ENCODE measurements around the gene IMMT.
"Not testable (repeated sequence)": the region's sequence is repeated elsewhere in the genome, so short reads cannot be mapped to it uniquely, and the experiment has no call there.

The IMMT gene

DNA sequence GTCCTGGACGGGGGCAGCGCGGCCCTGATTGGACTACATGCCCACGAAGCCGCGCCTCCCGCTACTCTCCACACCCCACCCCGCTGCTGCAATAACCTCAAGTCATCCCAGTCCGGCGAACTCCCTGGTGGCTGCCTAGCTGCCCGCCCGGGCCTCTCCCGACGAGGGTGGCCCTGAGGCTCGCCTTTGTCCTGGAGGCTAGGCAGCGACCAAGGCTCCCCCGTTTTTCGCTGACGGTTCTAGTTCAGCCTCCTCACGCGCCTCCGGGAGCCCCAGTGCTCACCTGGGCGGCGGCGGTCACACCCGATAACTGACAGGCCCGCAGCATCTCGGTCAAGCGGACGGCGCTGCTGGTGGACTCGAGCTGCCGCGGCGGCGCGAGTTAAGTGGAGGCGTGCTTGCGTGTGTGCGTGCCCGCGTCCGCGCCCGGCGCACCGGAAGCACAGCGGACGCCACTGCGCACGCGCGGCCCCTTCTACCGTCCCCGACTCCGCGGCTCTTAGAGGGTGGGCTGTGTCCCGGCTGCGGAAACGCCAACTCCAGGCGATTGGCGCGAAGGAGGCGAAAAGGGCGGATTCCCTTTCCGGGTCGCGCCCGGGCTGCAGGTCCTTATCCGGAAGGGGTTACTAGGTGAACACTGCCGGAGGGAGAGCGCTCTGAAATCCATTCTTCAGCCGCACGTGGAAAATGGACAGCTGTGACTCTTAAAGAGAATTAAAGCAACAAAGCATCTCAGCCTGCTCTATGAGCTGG, at the start of gene IMMT:
Gene IMMT (minus strand): TSS at position 408 of the 753 bp plus-strand sequence. CDS start 80 bp downstream, at position 328.
- in situ Hi-C loops (cut with HindIII; ENCODE audit: low pct_unique_long_range_greater_than_20kb, low sequenced_read_pairs), result no loop called here
- peak; percentile 63 to 95 for DNase-seq (ENCODE audit: low read depth in 1 of 2, low spot score in 1 of 2)
- no peak for TF ChIP-seq JUND (IDR thresholded peaks at IDR 0.05; ENCODE audit: low read depth)

DNA sequence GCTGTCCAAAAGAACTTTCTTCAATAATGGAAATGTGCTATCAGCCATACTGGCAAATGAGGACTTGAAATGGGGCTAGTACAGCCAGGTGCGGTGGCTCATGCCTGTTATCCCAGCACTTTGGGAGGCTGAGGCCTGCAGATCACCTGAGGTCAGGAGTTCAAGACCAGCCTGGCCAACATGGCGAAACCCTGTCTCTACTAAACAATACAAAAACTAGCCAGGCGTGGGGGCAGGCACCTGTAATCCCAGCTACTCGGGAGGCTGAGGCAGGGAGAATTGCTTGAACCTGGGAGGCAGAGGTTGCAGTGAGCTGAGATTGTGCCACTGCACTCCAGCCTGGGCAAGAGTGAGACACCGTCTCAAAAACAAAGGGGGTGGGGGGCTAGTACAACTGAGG, 49.5 kb upstream of the IMMT start:
- DNase-seq (ENCODE audit: low read depth in 1 of 2, low spot score in 1 of 2); in situ Hi-C loops (cut with HindIII; ENCODE audit: low pct_unique_long_range_greater_than_20kb, low sequenced_read_pairs): not testable (repeated sequence)

DNA sequence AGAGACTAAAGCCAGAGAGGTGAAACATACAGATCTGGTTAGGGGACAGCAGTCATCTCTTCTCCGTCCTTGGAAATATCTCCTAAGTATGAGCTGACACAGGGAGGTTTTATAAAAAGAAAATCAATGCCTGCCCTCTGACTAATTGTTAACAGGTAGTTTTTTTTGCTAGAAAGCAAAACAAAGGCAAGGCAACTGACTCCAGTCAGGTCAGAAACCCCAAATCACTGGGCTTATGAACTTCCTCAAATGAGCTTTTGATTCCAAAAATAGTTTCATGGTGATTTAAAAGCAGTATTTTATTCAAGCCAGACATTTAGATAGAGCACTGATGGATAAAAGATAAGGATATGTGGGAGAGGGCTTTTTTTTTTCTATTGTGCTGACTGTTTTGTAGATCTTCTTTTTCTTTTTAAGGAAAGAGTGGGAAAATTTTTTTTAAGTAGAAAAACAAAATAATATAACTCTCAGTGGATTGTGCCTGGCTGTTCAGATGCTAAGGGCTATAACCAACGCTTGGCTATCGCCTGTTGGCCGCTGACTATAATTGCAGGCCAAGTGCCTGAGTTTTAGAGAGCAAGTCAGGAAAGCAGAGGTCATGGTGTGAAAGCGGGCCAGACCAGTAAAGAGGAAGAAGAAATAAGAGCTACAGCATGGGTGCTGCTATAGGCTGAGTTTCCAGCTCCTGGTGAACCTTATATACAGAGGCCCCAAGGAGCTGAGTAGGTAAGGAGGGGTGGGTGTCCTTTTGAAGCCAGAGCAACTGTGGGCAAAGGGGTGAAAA, 48.9 kb upstream of the IMMT start:
- no peak for TF ChIP-seq JUND (IDR thresholded peaks at IDR 0.05; ENCODE audit: low read depth)
- in situ Hi-C loops (cut with HindIII; ENCODE audit: low pct_unique_long_range_greater_than_20kb, low sequenced_read_pairs), result no loop called here
- no peak for DNase-seq (ENCODE audit: low read depth in 1 of 2, low spot score in 1 of 2)

DNA sequence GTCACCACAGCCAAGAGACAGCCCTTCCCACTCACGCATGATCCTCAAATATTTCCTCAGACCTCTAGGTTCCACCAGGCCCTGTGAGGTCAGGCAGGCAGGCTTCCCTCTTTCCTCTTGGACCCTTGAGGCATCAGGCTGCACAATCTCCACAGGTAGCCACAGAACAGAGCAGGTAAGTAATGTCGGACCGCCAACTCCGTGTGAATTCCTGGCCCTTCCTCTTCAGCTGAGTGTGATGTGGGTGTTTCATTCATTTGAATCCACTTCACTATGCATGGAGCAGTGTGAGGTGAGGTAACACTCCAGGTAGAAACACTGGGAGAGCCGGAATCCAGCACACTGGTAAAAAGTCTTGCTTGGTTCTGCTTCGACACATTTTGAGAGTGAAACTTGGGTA, 48.0 kb upstream of the IMMT start:
- in situ Hi-C loops (cut with HindIII; ENCODE audit: low pct_unique_long_range_greater_than_20kb, low sequenced_read_pairs), result no loop called here
- no peak for DNase-seq (ENCODE audit: low read depth in 1 of 2, low spot score in 1 of 2)

DNA sequence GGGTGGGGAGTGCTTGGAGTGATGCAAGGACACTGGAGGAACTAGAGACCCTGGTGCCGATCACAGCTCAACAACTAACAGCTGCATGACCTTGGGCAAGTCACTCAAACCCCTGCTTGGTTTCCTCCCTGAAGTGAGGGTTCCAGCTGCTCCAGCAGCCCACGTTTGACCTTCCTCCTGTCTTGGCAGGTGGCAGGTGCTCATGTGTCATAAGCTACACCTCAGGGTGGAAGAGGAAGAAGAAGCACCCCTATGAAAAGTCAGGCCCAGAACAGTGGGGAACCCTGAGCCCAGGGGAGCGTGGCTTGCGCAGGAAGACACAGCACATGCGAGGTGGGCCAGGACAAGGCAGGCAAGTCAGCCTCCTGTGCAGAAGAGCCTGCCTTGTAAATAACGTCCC, 46.3 kb upstream of the IMMT start:
- TF ChIP-seq JUND (IDR thresholded peaks at IDR 0.05; ENCODE audit: low read depth), result no peak
- in situ Hi-C loops (cut with HindIII; ENCODE audit: low pct_unique_long_range_greater_than_20kb, low sequenced_read_pairs), result no loop called here
- DNase-seq (ENCODE audit: low read depth in 1 of 2, low spot score in 1 of 2), result no peak

More for the DNA sequence above, 48.0 kb upstream of the IMMT start:
- no peak for TF ChIP-seq JUND (IDR thresholded peaks at IDR 0.05; ENCODE audit: low read depth)

DNA sequence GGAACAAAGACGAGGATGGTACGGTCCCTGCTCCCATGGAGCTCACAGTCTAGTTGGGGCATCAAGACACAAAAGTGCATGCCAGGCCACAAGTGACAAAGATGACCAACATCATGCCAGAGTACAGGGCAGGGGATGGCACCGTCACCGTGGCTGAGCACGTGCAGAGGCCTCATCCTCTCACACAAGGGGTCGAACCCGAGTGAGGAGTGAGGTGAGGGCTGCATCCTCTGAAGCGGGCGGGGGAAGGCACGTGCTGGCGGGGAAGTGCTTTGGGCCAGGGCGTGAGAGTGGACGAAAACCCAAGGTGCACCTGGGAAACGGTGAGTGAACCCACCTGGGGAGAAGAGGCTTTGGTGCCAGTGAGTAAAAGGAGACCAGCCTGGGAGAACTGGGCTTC, 45.0 kb upstream of the IMMT start:
- in situ Hi-C loops (cut with HindIII; ENCODE audit: low pct_unique_long_range_greater_than_20kb, low sequenced_read_pairs), result no loop called here
- no peak for DNase-seq (ENCODE audit: low read depth in 1 of 2, low spot score in 1 of 2)
- TF ChIP-seq JUND (IDR thresholded peaks at IDR 0.05; ENCODE audit: low read depth), result no peak

DNA sequence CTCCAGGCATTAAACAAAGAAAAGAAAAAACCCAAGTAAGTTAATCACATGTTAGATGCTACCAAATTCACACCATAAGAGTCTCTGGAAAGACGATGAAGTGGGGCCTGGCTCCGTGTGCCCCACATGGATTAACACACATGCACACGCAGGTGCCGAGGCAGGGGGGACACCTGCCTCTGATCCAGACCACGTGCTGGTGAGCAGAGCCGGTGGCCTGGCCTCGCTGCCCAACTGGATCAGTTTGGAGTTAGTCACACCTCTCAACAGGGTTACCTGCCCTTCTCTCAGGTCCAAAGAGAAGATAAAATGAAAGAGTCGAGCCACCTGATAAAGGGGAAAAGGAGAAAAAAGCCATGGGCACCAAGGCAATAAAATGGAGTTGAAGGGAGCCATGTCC, 44.5 kb upstream of the IMMT start:
- no peak for TF ChIP-seq JUND (IDR thresholded peaks at IDR 0.05; ENCODE audit: low read depth)
- in situ Hi-C loops (cut with HindIII; ENCODE audit: low pct_unique_long_range_greater_than_20kb, low sequenced_read_pairs), result no loop called here
- DNase-seq (ENCODE audit: low read depth in 1 of 2, low spot score in 1 of 2), result no peak

DNA sequence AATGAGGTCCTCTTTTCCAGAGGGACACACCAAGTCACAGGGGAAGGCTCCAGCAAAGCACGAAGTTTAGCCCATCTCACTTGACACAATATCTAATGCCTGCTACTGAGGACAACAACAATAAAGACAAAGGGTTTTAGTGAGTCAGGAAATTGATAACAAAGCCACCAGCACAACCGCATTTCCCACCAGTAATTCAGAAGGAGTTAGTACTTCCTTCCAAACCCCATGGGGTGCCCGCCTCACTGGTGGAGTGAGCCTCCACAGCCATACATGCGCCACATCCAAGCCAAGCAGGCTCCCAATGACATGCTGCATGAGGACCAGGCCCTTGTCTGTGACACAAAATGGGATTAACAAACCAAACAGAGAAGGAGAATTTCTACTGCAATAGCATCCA, 44.1 kb upstream of the IMMT start:
- no peak for DNase-seq (ENCODE audit: low read depth in 1 of 2, low spot score in 1 of 2)
- in situ Hi-C loops (cut with HindIII; ENCODE audit: low pct_unique_long_range_greater_than_20kb, low sequenced_read_pairs), result no loop called here
- TF ChIP-seq JUND (IDR thresholded peaks at IDR 0.05; ENCODE audit: low read depth), result no peak

DNA sequence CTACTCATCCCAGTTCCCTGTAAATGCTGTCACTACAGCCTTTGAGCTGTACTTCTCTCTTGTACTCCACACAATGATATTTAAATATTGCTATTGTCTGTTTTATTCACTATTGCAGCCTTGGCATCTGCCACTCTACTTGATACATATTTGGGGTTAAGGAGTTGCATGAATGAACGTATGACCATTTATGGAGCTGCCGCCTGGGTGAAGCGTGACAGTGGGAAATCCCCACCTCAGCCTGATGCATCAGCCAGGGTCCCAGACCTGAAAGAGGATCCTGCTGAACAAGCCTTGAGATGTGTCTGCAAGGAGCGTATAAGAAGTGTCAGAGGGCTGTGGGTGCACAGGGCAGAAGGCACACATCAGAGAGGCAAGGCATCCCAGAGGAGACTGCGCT, 43.1 kb upstream of the IMMT start:
- no peak for DNase-seq (ENCODE audit: low read depth in 1 of 2, low spot score in 1 of 2)
- in situ Hi-C loops (cut with HindIII; ENCODE audit: low pct_unique_long_range_greater_than_20kb, low sequenced_read_pairs), result no loop called here
- TF ChIP-seq JUND (IDR thresholded peaks at IDR 0.05; ENCODE audit: low read depth), result no peak

DNA sequence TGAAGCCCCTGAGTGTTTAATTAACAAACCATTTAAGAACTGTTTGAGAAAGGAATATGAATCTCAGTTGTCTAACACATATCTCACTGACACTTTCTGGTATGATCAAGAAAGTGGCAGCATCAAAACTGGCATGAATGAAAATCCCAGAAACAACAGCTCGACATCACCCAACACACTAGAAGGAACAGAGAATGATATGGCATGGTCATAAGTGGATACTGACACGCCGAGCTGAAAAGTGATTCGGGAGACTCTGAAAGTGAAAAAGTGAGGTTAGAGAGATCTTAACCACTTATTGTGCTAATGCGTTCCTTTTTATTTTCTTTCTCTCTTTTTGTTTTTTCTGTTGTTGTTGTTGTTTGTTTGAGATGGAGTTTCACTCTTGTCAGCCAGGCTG, 41.9 kb upstream of the IMMT start:
- in situ Hi-C loops (cut with HindIII; ENCODE audit: low pct_unique_long_range_greater_than_20kb, low sequenced_read_pairs), result no loop called here
- no peak for TF ChIP-seq JUND (IDR thresholded peaks at IDR 0.05; ENCODE audit: low read depth)
- no peak for DNase-seq (ENCODE audit: low read depth in 1 of 2, low spot score in 1 of 2)

DNA sequence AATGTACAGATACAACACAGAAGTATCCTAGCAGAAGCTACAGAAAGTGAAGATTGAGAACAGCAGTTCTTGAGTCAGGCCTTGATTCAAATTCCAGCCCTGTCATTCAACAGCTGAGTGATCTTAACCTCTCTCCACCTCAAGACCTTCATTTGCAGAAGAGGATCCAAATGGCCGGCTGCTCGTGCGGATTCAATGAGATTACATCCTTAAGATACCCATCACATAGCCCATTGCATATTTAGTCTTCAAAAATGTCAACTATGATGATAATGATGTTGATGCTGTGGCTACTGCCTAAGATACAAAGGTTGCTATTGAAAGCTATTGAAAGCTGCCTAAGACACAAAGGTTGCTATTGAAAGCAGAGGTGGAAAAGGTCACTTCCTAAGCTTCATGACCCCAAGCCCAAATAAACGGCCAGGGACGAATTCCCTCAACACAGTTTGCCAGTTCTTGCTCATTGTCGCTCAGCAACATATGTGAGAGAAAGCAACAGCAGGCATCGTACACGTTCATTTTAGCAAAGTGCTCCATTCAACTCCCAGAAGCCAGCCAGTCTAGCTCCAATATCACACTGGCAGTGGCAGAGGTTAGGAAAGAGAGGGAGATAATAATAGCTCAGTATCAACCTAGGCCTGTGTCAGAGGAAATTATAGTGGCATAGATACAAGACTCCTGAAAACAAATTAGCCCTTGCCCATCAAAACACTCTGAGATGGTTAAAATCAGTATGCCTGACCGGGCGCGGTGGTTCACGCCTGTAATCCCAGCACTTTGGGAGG, 40.1 kb upstream of the IMMT start:
- no peak for DNase-seq (ENCODE audit: low read depth in 1 of 2, low spot score in 1 of 2)
- in situ Hi-C loops (cut with HindIII; ENCODE audit: low pct_unique_long_range_greater_than_20kb, low sequenced_read_pairs), result no loop called here
- no peak for TF ChIP-seq JUND (IDR thresholded peaks at IDR 0.05; ENCODE audit: low read depth)

DNA sequence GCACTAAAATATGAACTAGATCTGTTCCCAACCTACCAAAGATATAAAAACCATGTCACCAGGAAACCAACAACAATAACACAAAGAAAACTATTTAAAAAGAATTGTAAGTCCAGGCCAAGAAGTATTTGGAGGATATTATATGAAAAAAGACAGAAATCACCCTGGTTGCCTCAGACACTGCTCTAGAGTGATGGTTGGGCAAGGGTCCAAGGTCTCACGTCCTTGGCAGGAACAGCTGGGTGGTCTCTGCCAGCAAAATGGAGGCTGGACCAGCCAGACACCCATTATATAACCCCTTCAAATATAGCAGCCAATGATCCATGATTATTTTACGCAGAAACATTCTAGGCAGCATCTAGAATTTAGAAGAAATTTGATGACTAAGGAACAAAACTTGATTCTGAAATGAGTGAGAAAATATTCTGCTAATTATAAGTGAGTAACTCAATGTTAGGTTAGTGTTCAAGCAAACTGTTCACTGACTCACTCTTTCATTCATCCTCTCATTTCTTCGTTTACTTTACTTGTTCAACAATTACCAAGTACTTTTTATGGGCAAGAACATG, 39.4 kb upstream of the IMMT start:
- no peak for DNase-seq (ENCODE audit: low read depth in 1 of 2, low spot score in 1 of 2)
- in situ Hi-C loops (cut with HindIII; ENCODE audit: low pct_unique_long_range_greater_than_20kb, low sequenced_read_pairs), result no loop called here
- no peak for TF ChIP-seq JUND (IDR thresholded peaks at IDR 0.05; ENCODE audit: low read depth)

Measured in T47D (cell line).